Mucosa of descending colon (tissue), 3 donors: ENCODE data around the gene EHMT1. TPM values are rescaled to one million over a fixed set of nuclear protein-coding genes. Genes with fewer than 3 reads are reported as not detected.
"Not testable (repeated sequence)": the region's sequence is repeated elsewhere in the genome, so short reads cannot be mapped to it uniquely, and the experiment has no call there.

Source experiments
- ATAC-seq: fragments of 200-7000 bp; cut with Tn5 transposase; one replicate; pipeline ENCODE4 v1.9.1; 2020; ENCODE audit warnings: mild to moderate bottlenecking, moderate library complexity
- DNase-seq, 3 donors: peaks; one replicate each; pipeline ENCODE4 v3.0.0-alpha.2; 2020
- H3K36me3 ChIP-seq: fragments of 200-600 bp; one replicate; pipeline ENCODE4 v1.8.0; 2021; ENCODE audit warnings: low read depth, mild to moderate bottlenecking
- H3K4me1 ChIP-seq: fragments of 200-600 bp; one replicate; pipeline ENCODE4 v1.8.0; 2021; ENCODE audit warnings: low read depth, mild to moderate bottlenecking
- H3K4me3 ChIP-seq: fragments of 200-600 bp; one replicate; pipeline ENCODE4 v1.8.0; 2021; ENCODE audit warnings: mild to moderate bottlenecking
- H3K9me3 ChIP-seq: fragments of 200-600 bp; one replicate; pipeline ENCODE4 v1.8.0; 2021; ENCODE audit warnings: mild to moderate bottlenecking
- intact Hi-C, 2 donors: fragments of 100-400 bp; cut with DNase I in 1 of 2; cut with micrococcal nuclease in 1 of 2; formaldehyde crosslinking; loops; one replicate each; pipeline versions ENCODE4 v1.11.0 to v1.11.1; 2022; cut with DNase I, micrococcal nuclease
- total RNA-seq, 3 donors: library from RNA; stranded (reverse); fragmentation: NEBNext Ultra II Directional in 2 of 3; extraction: Animal tissue kit (Norgen Biotek cat#: 25700) in 2 of 3; gene quantifications; one replicate each; pipeline versions ENCODE4 v1.2.1 to v1.2.4, GENCODE V29; 2021 to 2023
- TF ChIP-seq, protein P1 (sequence below): fragments of 200-600 bp; IDR thresholded peaks from one replicate; pipeline ENCODE4 v1.8.0; 2022; ENCODE audit warnings: antibody characterized with exemption, mild to moderate bottlenecking
- donor health status: DM: no; HTN: no; CAD: no; lungs with moderate emphysema.
- donor health status: DM: no; HTN: no; CAD: no.
- donor health status: DM: no; HTN: yes; CAD: no.

Gene EHMT1
- total RNA-seq, 3 donors from 2014 or later = 78.4 to 90.8 (median 83.3) TPM

- Histone ChIP-seq H3K9me3 (no peaks in the 10 kb centered on the region), H3K36me3 (no peaks in the 10 kb centered on the region), H3K4me1 (no peaks in the 10 kb centered on the region), H3K4me3 (no peak overlapping the region)
- ATAC-seq (no peak), DNase-seq (no peak)
- TF ChIP-seq, protein P1, sequence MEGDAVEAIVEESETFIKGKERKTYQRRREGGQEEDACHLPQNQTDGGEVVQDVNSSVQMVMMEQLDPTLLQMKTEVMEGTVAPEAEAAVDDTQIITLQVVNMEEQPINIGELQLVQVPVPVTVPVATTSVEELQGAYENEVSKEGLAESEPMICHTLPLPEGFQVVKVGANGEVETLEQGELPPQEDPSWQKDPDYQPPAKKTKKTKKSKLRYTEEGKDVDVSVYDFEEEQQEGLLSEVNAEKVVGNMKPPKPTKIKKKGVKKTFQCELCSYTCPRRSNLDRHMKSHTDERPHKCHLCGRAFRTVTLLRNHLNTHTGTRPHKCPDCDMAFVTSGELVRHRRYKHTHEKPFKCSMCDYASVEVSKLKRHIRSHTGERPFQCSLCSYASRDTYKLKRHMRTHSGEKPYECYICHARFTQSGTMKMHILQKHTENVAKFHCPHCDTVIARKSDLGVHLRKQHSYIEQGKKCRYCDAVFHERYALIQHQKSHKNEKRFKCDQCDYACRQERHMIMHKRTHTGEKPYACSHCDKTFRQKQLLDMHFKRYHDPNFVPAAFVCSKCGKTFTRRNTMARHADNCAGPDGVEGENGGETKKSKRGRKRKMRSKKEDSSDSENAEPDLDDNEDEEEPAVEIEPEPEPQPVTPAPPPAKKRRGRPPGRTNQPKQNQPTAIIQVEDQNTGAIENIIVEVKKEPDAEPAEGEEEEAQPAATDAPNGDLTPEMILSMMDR = no peak
- intact Hi-C loops = no loop called here
These were observed 89.9 kb downstream of the EHMT1 start for GRCh38 chr9:137708590-137709284.

GRCh38 chr9:137709411-137710101, 90.8 kb downstream of the EHMT1 start:
- TF ChIP-seq, protein P1 = no peak
- Histone ChIP-seq H3K4me1 (no peaks in the 10 kb centered on the region), H3K4me3 (no peak overlapping the region), H3K36me3 (no peaks in the 10 kb centered on the region), H3K9me3 (no peaks in the 10 kb centered on the region)
- DNase-seq = no peak
- no peak for ATAC-seq
- intact Hi-C loops = no loop called here

DNA sequence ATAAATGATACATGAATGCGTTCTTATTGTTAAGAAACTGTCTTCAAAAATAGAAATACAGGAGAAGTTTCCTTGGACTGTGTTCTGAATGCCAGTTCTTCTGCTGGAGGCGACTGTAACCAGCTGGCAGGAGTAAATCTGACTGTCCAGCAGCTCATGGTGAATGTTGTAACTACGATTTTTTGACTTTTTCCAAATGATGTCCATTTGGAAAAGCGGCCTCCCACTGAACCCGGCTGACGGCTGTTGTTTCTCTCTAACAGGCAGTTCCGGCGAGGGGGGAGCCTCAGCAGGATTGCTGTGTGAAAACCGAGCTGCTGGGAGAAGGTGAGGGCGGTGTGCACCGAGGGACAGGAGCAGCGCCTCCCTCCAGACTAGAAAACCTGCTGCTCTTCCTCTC, 91.9 kb downstream of the EHMT1 start:
- DNase-seq (no peak), ATAC-seq (no peak)
- Histone ChIP-seq H3K36me3 (no peaks in the 10 kb centered on the region), H3K4me3 (no peak overlapping the region), H3K4me1 (no peaks in the 10 kb centered on the region), H3K9me3 (no peaks in the 10 kb centered on the region)
- intact Hi-C loops = no loop called here
- TF ChIP-seq, protein P1 = no peak

DNA sequence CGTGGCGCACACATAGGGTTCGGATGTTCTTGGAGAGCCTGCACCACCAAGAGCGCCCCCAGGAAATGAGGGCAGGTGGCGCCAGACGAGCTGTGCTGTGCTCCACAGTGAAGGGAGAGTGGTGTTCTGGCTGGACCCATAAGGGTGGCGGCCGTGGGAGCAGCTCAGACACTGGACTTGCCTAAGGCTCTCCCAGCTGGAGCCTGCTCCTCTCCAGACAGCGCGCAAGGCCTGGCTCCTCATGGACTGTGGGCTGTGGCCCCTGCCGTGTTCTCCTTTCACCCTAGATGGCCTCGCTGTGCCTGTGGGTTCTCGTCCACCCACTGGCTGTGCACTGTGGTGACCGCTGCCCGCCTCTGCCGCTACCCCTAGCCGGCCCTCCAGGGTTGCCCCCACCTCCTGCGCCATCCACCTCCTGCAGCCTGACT, 92.9 kb downstream of the EHMT1 start:
- TF ChIP-seq, protein P1 = no peak
- peaks cover under 1% of the 10 kb centered on the region for H3K36me3 ChIP-seq
- no peak for DNase-seq
- no peaks in the 10 kb centered on the region for H3K9me3 ChIP-seq
- intact Hi-C loops = no loop called here
- H3K4me3 ChIP-seq = no peak overlapping the region
- ATAC-seq = peak; percentile 34
- H3K4me1 ChIP-seq = no peaks in the 10 kb centered on the region

- intact Hi-C loops = no loop called here
- Histone ChIP-seq H3K36me3 (peaks cover 6% of the 10 kb centered on the region), H3K4me3 (no peak overlapping the region), H3K4me1 (no peaks in the 10 kb centered on the region), H3K9me3 (no peaks in the 10 kb centered on the region)
- DNase-seq (no peak), ATAC-seq (peak; percentile 68)
- TF ChIP-seq, protein P1 = no peak
These were observed 96.5 kb downstream of the EHMT1 start for GRCh38 chr9:137715321-137715720.

- H3K4me3 ChIP-seq, H3K36me3 ChIP-seq, H3K4me1 ChIP-seq, ATAC-seq, DNase-seq, intact Hi-C loops, H3K9me3 ChIP-seq: not testable (repeated sequence)
These were observed 97.3 kb downstream of the EHMT1 start for GRCh38 chr9:137715866-137716693.
